ENCODE data around the gene DYSF.

DYSF gene

GRCh38 chr2:71685073-71685848 lies 231.9 kb downstream of the DYSF start:
- Histone ChIP-seq H3K4me2 (no peak overlapping the region), H3K79me2 (ENCODE audit: insufficient read depth, low read depth) (no peaks in the 10 kb centered on the region), H3K4me1 (ENCODE audit: low read depth, poor library complexity, severe bottlenecking) (no peaks in the 10 kb centered on the region), H3K27ac (no peak overlapping the region), H4K20me1 (ENCODE audit: insufficient read depth) (no peaks in the 10 kb centered on the region), H3K4me3 (IDR thresholded peaks at IDR 0.05; ENCODE audit: insufficient read depth, low read depth, low read length) (no peak overlapping the region), H2AFZ (ENCODE audit: low read depth) (no peak overlapping the region), H3K27me3 (ENCODE audit: insufficient read depth, low read depth) (no peaks in the 10 kb centered on the region), H3K36me3 (ENCODE audit: insufficient read depth) (no peaks in the 10 kb centered on the region), H3K9ac (no peak overlapping the region)
- TF ChIP-seq CTCF (conservative IDR thresholded peaks at IDR 0.05; ENCODE audit: low read depth, low read length): no peak

- no peaks in the 10 kb centered on the region for H4K20me1 ChIP-seq (ENCODE audit: insufficient read depth)
- H3K9ac ChIP-seq: no peak overlapping the region
- TF ChIP-seq CTCF (conservative IDR thresholded peaks at IDR 0.05; ENCODE audit: low read depth, low read length): no peak
- H3K4me1 ChIP-seq (ENCODE audit: low read depth, poor library complexity, severe bottlenecking): no peaks in the 10 kb centered on the region
- no peaks in the 10 kb centered on the region for H3K27me3 ChIP-seq (ENCODE audit: insufficient read depth, low read depth)
- no peak overlapping the region for H2AFZ ChIP-seq (ENCODE audit: low read depth)
- H3K4me2 ChIP-seq: no peak overlapping the region
- no peak overlapping the region for H3K27ac ChIP-seq
- no peaks in the 10 kb centered on the region for H3K79me2 ChIP-seq (ENCODE audit: insufficient read depth, low read depth)
- no peak overlapping the region for H3K4me3 ChIP-seq (IDR thresholded peaks at IDR 0.05; ENCODE audit: insufficient read depth, low read depth, low read length)
- H3K36me3 ChIP-seq (ENCODE audit: insufficient read depth): no peaks in the 10 kb centered on the region
Measured at GRCh38 chr2:71685941-71686611, 232.7 kb downstream of the DYSF start.

GRCh38 chr2:71686781-71687180 lies 233.4 kb downstream of the DYSF start:
- TF ChIP-seq CTCF (conservative IDR thresholded peaks at IDR 0.05; ENCODE audit: low read depth, low read length): no peak
- H3K4me3 ChIP-seq (IDR thresholded peaks at IDR 0.05; ENCODE audit: insufficient read depth, low read depth, low read length): no peak overlapping the region
- no peaks in the 10 kb centered on the region for H3K79me2 ChIP-seq (ENCODE audit: insufficient read depth, low read depth)
- H3K36me3 ChIP-seq (ENCODE audit: insufficient read depth): no peaks in the 10 kb centered on the region
- no peak overlapping the region for H3K4me2 ChIP-seq
- no peak overlapping the region for H3K27ac ChIP-seq
- H2AFZ ChIP-seq (ENCODE audit: low read depth): no peak overlapping the region
- H4K20me1 ChIP-seq (ENCODE audit: insufficient read depth): no peaks in the 10 kb centered on the region
- no peak overlapping the region for H3K9ac ChIP-seq
- no peaks in the 10 kb centered on the region for H3K4me1 ChIP-seq (ENCODE audit: low read depth, poor library complexity, severe bottlenecking)
- H3K27me3 ChIP-seq (ENCODE audit: insufficient read depth, low read depth): no peaks in the 10 kb centered on the region

GRCh38 chr2:71687412-71687811 lies 234.1 kb downstream of the DYSF start:
- H3K36me3 ChIP-seq (ENCODE audit: insufficient read depth): no peaks in the 10 kb centered on the region
- H3K4me2 ChIP-seq: no peak overlapping the region
- no peak overlapping the region for H3K4me3 ChIP-seq (IDR thresholded peaks at IDR 0.05; ENCODE audit: insufficient read depth, low read depth, low read length)
- no peak for TF ChIP-seq CTCF (conservative IDR thresholded peaks at IDR 0.05; ENCODE audit: low read depth, low read length)
- H3K79me2 ChIP-seq (ENCODE audit: insufficient read depth, low read depth): no peaks in the 10 kb centered on the region
- no peak overlapping the region for H3K27ac ChIP-seq
- no peak overlapping the region for H2AFZ ChIP-seq (ENCODE audit: low read depth)
- no peak overlapping the region for H3K9ac ChIP-seq
- H3K4me1 ChIP-seq (ENCODE audit: low read depth, poor library complexity, severe bottlenecking): no peaks in the 10 kb centered on the region
- H4K20me1 ChIP-seq (ENCODE audit: insufficient read depth): no peaks in the 10 kb centered on the region
- no peaks in the 10 kb centered on the region for H3K27me3 ChIP-seq (ENCODE audit: insufficient read depth, low read depth)
